ENCODE results near the gene ATE1.

Gene ATE1

DNA sequence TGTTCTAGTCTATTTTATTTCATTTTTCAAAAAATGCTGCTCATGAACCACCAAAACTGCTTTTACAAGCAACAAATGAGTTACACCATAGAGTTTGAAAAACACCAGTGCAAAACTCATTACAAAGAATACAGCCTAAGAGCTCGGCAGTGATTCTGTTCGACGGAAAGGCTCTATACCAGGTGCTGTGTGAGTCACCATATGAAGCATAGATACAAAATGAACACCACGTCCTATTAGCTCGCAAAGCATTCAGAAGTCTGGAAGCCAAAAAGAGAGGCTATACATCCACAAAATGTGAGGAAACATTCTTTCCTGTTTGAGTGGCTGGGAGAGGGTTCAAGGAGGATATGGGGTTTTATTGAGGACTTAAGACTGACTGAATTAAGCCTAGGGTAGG is 136.1 kb downstream of the ATE1 start:
- CTCF ChIA-PET = no interaction called here
- no peak for TF ChIP-seq LEF1 (IDR thresholded peaks at IDR 0.05; ENCODE audit: borderline replicate concordance)
- TF ChIP-seq FOXA1 (IDR thresholded peaks at IDR 0.05) = no peak
- TF ChIP-seq TARDBP (IDR thresholded peaks at IDR 0.05) = no peak
- TF ChIP-seq NFRKB (IDR thresholded peaks at IDR 0.05) = no peak
- TF ChIP-seq SP1 (IDR thresholded peaks at IDR 0.05) = no peak
- TF ChIP-seq FOXM1 (IDR thresholded peaks at IDR 0.05; ENCODE audit: borderline replicate concordance) = no peak
- no peak for TF ChIP-seq FOXK2 (IDR thresholded peaks at IDR 0.05)
- TF ChIP-seq CTBP1 (IDR thresholded peaks at IDR 0.05; ENCODE audit: borderline replicate concordance) = no peak
- TF ChIP-seq HDGF (IDR thresholded peaks at IDR 0.05; ENCODE audit: borderline replicate concordance) = no peak
- POLR2A ChIA-PET = no interaction called here
- no peak for DNase-seq (ENCODE audit: extremely low spot score)

DNA sequence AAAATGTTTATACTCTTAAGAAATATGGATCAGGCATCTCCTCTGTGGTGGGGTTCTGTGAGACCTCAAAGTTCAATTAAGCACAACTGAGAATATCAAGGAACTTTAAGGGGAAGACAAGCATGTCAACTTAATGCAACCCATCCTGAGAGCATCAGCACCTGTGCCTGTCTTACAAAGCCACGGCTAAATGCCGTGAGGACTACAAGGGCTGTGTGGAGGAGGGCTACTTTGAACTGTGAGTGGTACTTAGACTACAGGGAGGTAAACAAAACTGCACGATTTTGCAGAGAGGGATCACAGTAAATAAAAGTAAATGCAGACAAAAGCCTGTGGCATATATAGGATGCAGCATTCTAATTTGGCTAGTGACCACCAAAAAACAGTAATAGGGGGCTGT is 139.1 kb downstream of the ATE1 start:
- ChIA-PET POLR2A (no interaction called here), CTCF (interaction anchor here (0.6 kb wide), 1 partner anchor 1099 kb away, joined by 3 read pairs; no protein-coding TSS in a partner anchor)
- no peak for TF ChIP-seq HDGF (IDR thresholded peaks at IDR 0.05; ENCODE audit: borderline replicate concordance)
- TF ChIP-seq SUZ12 (IDR thresholded peaks at IDR 0.05) = no peak
- TF ChIP-seq, protein P1, sequence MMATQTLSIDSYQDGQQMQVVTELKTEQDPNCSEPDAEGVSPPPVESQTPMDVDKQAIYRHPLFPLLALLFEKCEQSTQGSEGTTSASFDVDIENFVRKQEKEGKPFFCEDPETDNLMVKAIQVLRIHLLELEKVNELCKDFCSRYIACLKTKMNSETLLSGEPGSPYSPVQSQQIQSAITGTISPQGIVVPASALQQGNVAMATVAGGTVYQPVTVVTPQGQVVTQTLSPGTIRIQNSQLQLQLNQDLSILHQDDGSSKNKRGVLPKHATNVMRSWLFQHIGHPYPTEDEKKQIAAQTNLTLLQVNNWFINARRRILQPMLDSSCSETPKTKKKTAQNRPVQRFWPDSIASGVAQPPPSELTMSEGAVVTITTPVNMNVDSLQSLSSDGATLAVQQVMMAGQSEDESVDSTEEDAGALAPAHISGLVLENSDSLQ (IDR thresholded peaks at IDR 0.05) = no peak
- no peak for TF ChIP-seq ARNT (IDR thresholded peaks at IDR 0.05)
- no peak for DNase-seq (ENCODE audit: extremely low spot score)

DNA sequence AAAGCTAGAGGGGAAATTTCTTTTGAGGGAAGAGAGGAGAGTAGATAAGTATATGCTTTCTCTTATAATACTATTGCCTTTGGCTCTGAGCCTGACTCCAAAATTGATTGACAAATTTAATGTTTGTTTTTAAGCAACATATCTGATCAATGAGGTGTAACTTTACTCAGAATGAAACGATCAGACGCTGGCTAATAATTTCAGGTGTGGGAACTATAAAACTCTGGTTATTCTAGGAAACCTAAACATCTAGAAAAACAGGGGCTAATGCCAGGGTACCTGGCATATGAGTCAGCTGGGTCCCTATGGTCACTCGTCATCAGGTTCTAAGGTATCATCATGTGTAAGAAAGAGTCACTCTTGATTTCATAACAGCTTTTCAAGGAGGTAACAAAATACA is 139.7 kb downstream of the ATE1 start:
- no peak for DNase-seq (ENCODE audit: extremely low spot score)
- TF ChIP-seq LEF1 (IDR thresholded peaks at IDR 0.05; ENCODE audit: borderline replicate concordance) (no peak), HDGF (IDR thresholded peaks at IDR 0.05; ENCODE audit: borderline replicate concordance) (no peak), ARNT (IDR thresholded peaks at IDR 0.05) (no peak), L3MBTL2 (conservative IDR thresholded peaks at IDR 0.05) (no peak), CTBP1 (IDR thresholded peaks at IDR 0.05; ENCODE audit: borderline replicate concordance) (no peak), BHLHE40 (IDR thresholded peaks at IDR 0.05; ENCODE audit: borderline replicate concordance) (no peak), ELF4 (IDR thresholded peaks at IDR 0.05) (no peak), SUZ12 (IDR thresholded peaks at IDR 0.05) (no peak), NFRKB (IDR thresholded peaks at IDR 0.05) (no peak), FOXA1 (IDR thresholded peaks at IDR 0.05) (no peak), FOXK2 (IDR thresholded peaks at IDR 0.05) (no peak), SP1 (IDR thresholded peaks at IDR 0.05) (no peak), FOXM1 (IDR thresholded peaks at IDR 0.05; ENCODE audit: borderline replicate concordance) (no peak), ZNF384 (IDR thresholded peaks at IDR 0.05) (no peak), TARDBP (IDR thresholded peaks at IDR 0.05) (no peak)
- TF ChIP-seq, protein P1 (IDR thresholded peaks at IDR 0.05) = no peak
- POLR2A ChIA-PET = no interaction called here
- CTCF ChIA-PET = no interaction called here

DNA sequence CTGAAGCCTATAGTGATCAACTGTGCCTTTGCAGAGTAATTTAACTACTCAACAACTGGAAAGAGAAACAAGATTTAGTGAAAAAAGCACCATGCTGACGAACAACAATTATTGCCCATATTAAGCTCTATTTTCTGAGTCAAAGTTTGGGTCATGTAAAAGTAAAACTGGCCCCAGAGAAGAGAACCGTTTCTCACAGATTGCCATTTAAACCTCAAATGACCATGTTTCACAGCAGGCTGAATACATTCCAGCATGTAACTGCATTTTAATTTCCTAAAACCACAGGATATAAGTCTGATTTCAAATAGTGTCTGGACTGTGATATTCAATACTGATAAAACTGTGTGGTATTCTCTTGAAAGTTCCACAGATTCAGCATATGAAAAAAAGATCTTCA is 140.7 kb downstream of the ATE1 start:
- ChIA-PET POLR2A (no interaction called here), CTCF (no interaction called here)
- DNase-seq (ENCODE audit: extremely low spot score) = no peak
- TF ChIP-seq HDGF (IDR thresholded peaks at IDR 0.05; ENCODE audit: borderline replicate concordance) (no peak), LEF1 (IDR thresholded peaks at IDR 0.05; ENCODE audit: borderline replicate concordance) (no peak), SUZ12 (IDR thresholded peaks at IDR 0.05) (no peak), ZNF384 (IDR thresholded peaks at IDR 0.05) (no peak), ARNT (IDR thresholded peaks at IDR 0.05) (no peak), L3MBTL2 (conservative IDR thresholded peaks at IDR 0.05) (no peak), NFRKB (IDR thresholded peaks at IDR 0.05) (no peak), FOXK2 (IDR thresholded peaks at IDR 0.05) (no peak), CTBP1 (IDR thresholded peaks at IDR 0.05; ENCODE audit: borderline replicate concordance) (no peak), SP1 (IDR thresholded peaks at IDR 0.05) (no peak), BHLHE40 (IDR thresholded peaks at IDR 0.05; ENCODE audit: borderline replicate concordance) (no peak), FOXA1 (IDR thresholded peaks at IDR 0.05) (no peak), ELF4 (IDR thresholded peaks at IDR 0.05) (no peak), FOXM1 (IDR thresholded peaks at IDR 0.05; ENCODE audit: borderline replicate concordance) (no peak), TARDBP (IDR thresholded peaks at IDR 0.05) (no peak)
- TF ChIP-seq, protein P1 (IDR thresholded peaks at IDR 0.05) = no peak

DNA sequence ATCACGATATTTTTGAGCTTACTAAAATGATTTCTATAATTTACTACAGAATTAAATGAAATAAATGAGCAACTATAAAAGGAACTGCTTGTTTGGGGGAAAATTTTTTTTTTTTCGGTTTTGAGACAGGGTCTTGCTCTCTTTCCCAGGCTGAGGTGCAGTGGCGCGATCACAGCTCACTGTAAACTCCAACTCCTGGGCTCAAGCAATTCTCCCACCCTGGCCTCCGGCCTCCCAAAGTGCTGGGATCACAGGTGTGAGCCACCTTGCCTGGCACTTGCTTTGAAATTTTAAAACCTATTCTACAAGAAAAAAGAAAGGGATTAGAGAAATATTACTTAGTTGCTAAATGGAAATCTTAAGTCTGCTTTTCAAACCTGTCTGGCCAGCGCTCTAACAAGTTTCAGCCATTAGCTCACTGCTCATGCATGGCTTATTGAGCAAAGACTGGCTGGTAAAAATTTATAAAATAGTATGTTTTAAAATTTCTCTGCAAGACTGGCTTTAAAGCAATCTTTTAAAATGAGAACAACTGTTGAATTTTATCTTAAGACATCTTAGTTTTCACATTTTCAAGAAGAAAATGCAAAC is 144.0 kb downstream of the ATE1 start:
- CTCF ChIA-PET = no interaction called here
- TF ChIP-seq NFRKB (IDR thresholded peaks at IDR 0.05) (no peak), TARDBP (IDR thresholded peaks at IDR 0.05) (no peak), CTBP1 (IDR thresholded peaks at IDR 0.05; ENCODE audit: borderline replicate concordance) (no peak), SP1 (IDR thresholded peaks at IDR 0.05) (no peak), LEF1 (IDR thresholded peaks at IDR 0.05; ENCODE audit: borderline replicate concordance) (no peak), ARNT (IDR thresholded peaks at IDR 0.05) (no peak), HDGF (IDR thresholded peaks at IDR 0.05; ENCODE audit: borderline replicate concordance) (no peak), SUZ12 (IDR thresholded peaks at IDR 0.05) (no peak), ZNF384 (IDR thresholded peaks at IDR 0.05) (no peak), FOXA1 (IDR thresholded peaks at IDR 0.05) (no peak), BHLHE40 (IDR thresholded peaks at IDR 0.05; ENCODE audit: borderline replicate concordance) (no peak), FOXM1 (IDR thresholded peaks at IDR 0.05; ENCODE audit: borderline replicate concordance) (no peak), ELF4 (IDR thresholded peaks at IDR 0.05) (no peak), L3MBTL2 (conservative IDR thresholded peaks at IDR 0.05) (no peak)
- no peak for DNase-seq (ENCODE audit: extremely low spot score)
- POLR2A ChIA-PET = no interaction called here

DNA sequence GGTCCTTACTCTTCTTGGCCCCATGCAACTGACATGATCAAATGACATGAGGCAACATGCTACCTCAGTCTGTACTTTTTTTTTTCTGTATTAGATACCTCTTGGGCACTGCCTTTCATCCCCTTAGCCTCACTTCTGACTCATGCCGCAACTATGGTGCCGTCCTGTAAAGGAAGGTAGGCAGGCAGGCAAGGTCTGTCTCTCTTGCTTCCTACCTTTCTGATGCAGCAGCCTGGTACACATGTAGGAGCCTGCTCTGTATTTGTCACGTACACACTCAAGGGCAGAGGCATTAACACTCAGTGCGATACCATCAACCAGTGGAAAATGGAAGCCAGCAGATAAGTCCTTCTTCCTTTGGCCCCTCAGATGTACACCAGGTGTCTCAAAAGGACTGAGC is 146.7 kb downstream of the ATE1 start:
- POLR2A ChIA-PET = no interaction called here
- DNase-seq (ENCODE audit: extremely low spot score) = no peak
- TF ChIP-seq ELF4 (IDR thresholded peaks at IDR 0.05) (no peak), NFRKB (IDR thresholded peaks at IDR 0.05) (no peak), ARNT (IDR thresholded peaks at IDR 0.05) (no peak), ZNF384 (IDR thresholded peaks at IDR 0.05) (no peak), SP1 (IDR thresholded peaks at IDR 0.05) (no peak), TARDBP (IDR thresholded peaks at IDR 0.05) (no peak), BHLHE40 (IDR thresholded peaks at IDR 0.05; ENCODE audit: borderline replicate concordance) (no peak), CTBP1 (IDR thresholded peaks at IDR 0.05; ENCODE audit: borderline replicate concordance) (no peak), HDGF (IDR thresholded peaks at IDR 0.05; ENCODE audit: borderline replicate concordance) (no peak), LEF1 (IDR thresholded peaks at IDR 0.05; ENCODE audit: borderline replicate concordance) (no peak), FOXK2 (IDR thresholded peaks at IDR 0.05) (no peak), FOXM1 (IDR thresholded peaks at IDR 0.05; ENCODE audit: borderline replicate concordance) (no peak), SUZ12 (IDR thresholded peaks at IDR 0.05) (no peak), FOXA1 (IDR thresholded peaks at IDR 0.05) (no peak), L3MBTL2 (conservative IDR thresholded peaks at IDR 0.05) (no peak)
- TF ChIP-seq, protein P1 (IDR thresholded peaks at IDR 0.05) = no peak
- CTCF ChIA-PET = interaction anchor here (0.7 kb wide), 1 partner anchor 43 kb away, joined by 7 read pairs; no protein-coding TSS in a partner anchor

Data from HEK293T (cell line).